Measurements from ENCODE around the gene SMCO4. TPM values are rescaled to one million over a fixed set of nuclear protein-coding genes. Genes with fewer than 3 reads are reported as not detected.
A peak's percentile ranks its signal among the peaks of the same experiment; 100 is the strongest.

Gene SMCO4
- total RNA-seq, 1 donor from 2014 or later: 33.4 TPM

GRCh38 chr11:93505703-93506102 lies 37.5 kb downstream of the SMCO4 start:
- Mint-ChIP-seq H3K4me1 (ENCODE audit: low read depth) (peaks cover 30% of the 10 kb centered on the region), H3K9me3 (peaks cover 6% of the 10 kb centered on the region), H3K36me3 (ENCODE audit: low read depth) (peaks cover 13% of the 10 kb centered on the region), H3K4me3 (no peak overlapping the region), H3K27ac (no peak overlapping the region), H3K27me3 (ENCODE audit: insufficient read depth) (no peaks in the 10 kb centered on the region)
- no peak for DNase-seq (ENCODE audit: low spot score)
- intact Hi-C loops (cut with micrococcal nuclease): no loop called here

- H3K4me1 Mint-ChIP-seq (ENCODE audit: low read depth): peaks cover 26% of the 10 kb centered on the region
- intact Hi-C loops (cut with micrococcal nuclease): loop anchor here (5.0 kb wide), 1 partner anchor 38 kb away; the partner anchor contains the start of gene SMCO4
- peak overlapping the region; percentile 40 for H3K27ac Mint-ChIP-seq
- no peaks in the 10 kb centered on the region for H3K27me3 Mint-ChIP-seq (ENCODE audit: insufficient read depth)
- peaks cover 14% of the 10 kb centered on the region for H3K36me3 Mint-ChIP-seq (ENCODE audit: low read depth)
- peaks cover 6% of the 10 kb centered on the region for H3K9me3 Mint-ChIP-seq
- DNase-seq (ENCODE audit: low spot score): no peak
- H3K4me3 Mint-ChIP-seq: no peak overlapping the region
Measured at GRCh38 chr11:93504110-93505095, 38.8 kb downstream of the SMCO4 start.

GRCh38 chr11:93501856-93502255 lies 41.3 kb downstream of the SMCO4 start:
- no peaks in the 10 kb centered on the region for H3K9me3 Mint-ChIP-seq
- intact Hi-C loops (cut with micrococcal nuclease): loop anchor here (5.0 kb wide), 1 partner anchor 40 kb away; the partner anchor contains the start of gene SMCO4

GRCh38 chr11:93500759-93501158 lies 42.4 kb downstream of the SMCO4 start:
- intact Hi-C loops (cut with micrococcal nuclease): loop anchor here (5.0 kb wide), 1 partner anchor 42 kb away; the partner anchor contains the start of gene SMCO4
- no peak for DNase-seq (ENCODE audit: low spot score)
- Mint-ChIP-seq H3K27me3 (ENCODE audit: insufficient read depth) (no peaks in the 10 kb centered on the region), H3K27ac (no peak overlapping the region), H3K4me1 (ENCODE audit: low read depth) (peaks cover 18% of the 10 kb centered on the region), H3K36me3 (ENCODE audit: low read depth) (peaks cover 15% of the 10 kb centered on the region), H3K9me3 (no peaks in the 10 kb centered on the region), H3K4me3 (no peak overlapping the region)

More at GRCh38 chr11:93501856-93502255, 41.3 kb downstream of the SMCO4 start:
- Mint-ChIP-seq H3K4me3 (no peak overlapping the region), H3K4me1 (ENCODE audit: low read depth) (peaks cover 20% of the 10 kb centered on the region), H3K27ac (no peak overlapping the region), H3K36me3 (ENCODE audit: low read depth) (peaks cover 14% of the 10 kb centered on the region), H3K27me3 (ENCODE audit: insufficient read depth) (no peaks in the 10 kb centered on the region)
- DNase-seq (ENCODE audit: low spot score): no peak

GRCh38 chr11:93498641-93499040 lies 44.5 kb downstream of the SMCO4 start:
- Mint-ChIP-seq H3K4me1 (ENCODE audit: low read depth) (no peaks in the 10 kb centered on the region), H3K36me3 (ENCODE audit: low read depth) (peaks cover 13% of the 10 kb centered on the region), H3K4me3 (no peak overlapping the region), H3K9me3 (no peaks in the 10 kb centered on the region), H3K27me3 (ENCODE audit: insufficient read depth) (no peaks in the 10 kb centered on the region), H3K27ac (no peak overlapping the region)
- no peak for DNase-seq (ENCODE audit: low spot score)
- intact Hi-C loops (cut with micrococcal nuclease): no loop called here

- Mint-ChIP-seq H3K4me3 (no peak overlapping the region), H3K27me3 (ENCODE audit: insufficient read depth) (no peaks in the 10 kb centered on the region), H3K4me1 (ENCODE audit: low read depth) (no peaks in the 10 kb centered on the region), H3K27ac (no peak overlapping the region), H3K36me3 (ENCODE audit: low read depth) (peaks cover 11% of the 10 kb centered on the region), H3K9me3 (no peaks in the 10 kb centered on the region)
- no peak for DNase-seq (ENCODE audit: low spot score)
- intact Hi-C loops (cut with micrococcal nuclease): no loop called here
Measured at GRCh38 chr11:93498161-93498560, 45.0 kb downstream of the SMCO4 start.

- Mint-ChIP-seq H3K36me3 (ENCODE audit: low read depth) (peaks cover 11% of the 10 kb centered on the region), H3K9me3 (no peaks in the 10 kb centered on the region), H3K4me1 (ENCODE audit: low read depth) (no peaks in the 10 kb centered on the region), H3K27me3 (ENCODE audit: insufficient read depth) (no peaks in the 10 kb centered on the region), H3K27ac (no peak overlapping the region), H3K4me3 (no peak overlapping the region)
- intact Hi-C loops (cut with micrococcal nuclease): no loop called here
- DNase-seq (ENCODE audit: low spot score): no peak
Measured at GRCh38 chr11:93497596-93497995, 45.6 kb downstream of the SMCO4 start.

GRCh38 chr11:93494357-93494756 lies 48.8 kb downstream of the SMCO4 start:
- Mint-ChIP-seq H3K9me3 (no peaks in the 10 kb centered on the region), H3K4me1 (ENCODE audit: low read depth) (no peaks in the 10 kb centered on the region), H3K27me3 (ENCODE audit: insufficient read depth) (no peaks in the 10 kb centered on the region), H3K4me3 (no peak overlapping the region), H3K27ac (no peak overlapping the region), H3K36me3 (ENCODE audit: low read depth) (peaks cover 10% of the 10 kb centered on the region)
- no peak for DNase-seq (ENCODE audit: low spot score)
- intact Hi-C loops (cut with micrococcal nuclease): no loop called here

GRCh38 chr11:93493252-93493897 lies 49.8 kb downstream of the SMCO4 start:
- H3K36me3 Mint-ChIP-seq (ENCODE audit: low read depth): peaks cover 6% of the 10 kb centered on the region
- DNase-seq (ENCODE audit: low spot score): no peak
- H3K27me3 Mint-ChIP-seq (ENCODE audit: insufficient read depth): no peaks in the 10 kb centered on the region
- no peak overlapping the region for H3K4me3 Mint-ChIP-seq
- H3K9me3 Mint-ChIP-seq: no peaks in the 10 kb centered on the region
- H3K27ac Mint-ChIP-seq: no peak overlapping the region
- no peaks in the 10 kb centered on the region for H3K4me1 Mint-ChIP-seq (ENCODE audit: low read depth)
- intact Hi-C loops (cut with micrococcal nuclease): no loop called here

- H3K4me1 Mint-ChIP-seq (ENCODE audit: low read depth): no peaks in the 10 kb centered on the region
- intact Hi-C loops (cut with micrococcal nuclease): no loop called here
Measured at GRCh38 chr11:93492464-93493251, 50.5 kb downstream of the SMCO4 start.

GRCh38 chr11:93491973-93492372 lies 51.2 kb downstream of the SMCO4 start:
- H3K4me1 Mint-ChIP-seq (ENCODE audit: low read depth): no peaks in the 10 kb centered on the region
- H3K9me3 Mint-ChIP-seq: no peaks in the 10 kb centered on the region
- H3K4me3 Mint-ChIP-seq: no peak overlapping the region
- no peaks in the 10 kb centered on the region for H3K27me3 Mint-ChIP-seq (ENCODE audit: insufficient read depth)
- no peak overlapping the region for H3K27ac Mint-ChIP-seq
- H3K36me3 Mint-ChIP-seq (ENCODE audit: low read depth): peaks cover 6% of the 10 kb centered on the region
- no peak for DNase-seq (ENCODE audit: low spot score)
- intact Hi-C loops (cut with micrococcal nuclease): no loop called here

More at GRCh38 chr11:93492464-93493251, 50.5 kb downstream of the SMCO4 start:
- Mint-ChIP-seq H3K36me3 (ENCODE audit: low read depth) (peaks cover 6% of the 10 kb centered on the region), H3K27me3 (ENCODE audit: insufficient read depth) (no peaks in the 10 kb centered on the region), H3K27ac (no peak overlapping the region), H3K4me3 (no peak overlapping the region), H3K9me3 (no peaks in the 10 kb centered on the region)
- DNase-seq (ENCODE audit: low spot score): no peak

- H3K9me3 Mint-ChIP-seq: no peaks in the 10 kb centered on the region
- no peak overlapping the region for H3K27ac Mint-ChIP-seq
- no peaks in the 10 kb centered on the region for H3K4me1 Mint-ChIP-seq (ENCODE audit: low read depth)
- no peak overlapping the region for H3K4me3 Mint-ChIP-seq
- H3K27me3 Mint-ChIP-seq (ENCODE audit: insufficient read depth): no peaks in the 10 kb centered on the region
- DNase-seq (ENCODE audit: low spot score): no peak
- peaks cover 5% of the 10 kb centered on the region for H3K36me3 Mint-ChIP-seq (ENCODE audit: low read depth)
- intact Hi-C loops (cut with micrococcal nuclease): no loop called here
Measured at GRCh38 chr11:93490996-93491618, 52.1 kb downstream of the SMCO4 start.
